Tibial nerve (tissue), 4 donors: ENCODE measurements around the gene SNCA.

Experiments
- EP300 ChIP-seq, 2 donors: sonication (generic); formaldehyde crosslinking; IDR thresholded peaks; one replicate each; pipeline ENCODE4 v1.6.1; 2017; ENCODE audit warnings: antibody characterized with exemption in 2 of 2, mild to moderate bottlenecking in 1 of 2
- POLR2A ChIP-seq, 2 donors: fragments of 450-650 bp; IDR thresholded peaks; one replicate each; pipeline ENCODE4 v1.6.1; 2017; ENCODE audit warnings: antibody characterized with exemption in 2 of 2, mild to moderate bottlenecking in 2 of 2, moderate library complexity in 2 of 2
- TF ChIP-seq, protein P1 (sequence below), 5 experiments: fragments of 200-600 bp in 3 of 5; fragments of 450-650 bp in 2 of 5; sonication (generic) in 3 of 5; IDR thresholded peaks; one replicate each; pipeline ENCODE4 v1.5.1; 2016 to 2019; ENCODE audit warnings: antibody characterized with exemption in 5 of 5, mild to moderate bottlenecking in 3 of 5, moderate library complexity in 2 of 5

DNA sequence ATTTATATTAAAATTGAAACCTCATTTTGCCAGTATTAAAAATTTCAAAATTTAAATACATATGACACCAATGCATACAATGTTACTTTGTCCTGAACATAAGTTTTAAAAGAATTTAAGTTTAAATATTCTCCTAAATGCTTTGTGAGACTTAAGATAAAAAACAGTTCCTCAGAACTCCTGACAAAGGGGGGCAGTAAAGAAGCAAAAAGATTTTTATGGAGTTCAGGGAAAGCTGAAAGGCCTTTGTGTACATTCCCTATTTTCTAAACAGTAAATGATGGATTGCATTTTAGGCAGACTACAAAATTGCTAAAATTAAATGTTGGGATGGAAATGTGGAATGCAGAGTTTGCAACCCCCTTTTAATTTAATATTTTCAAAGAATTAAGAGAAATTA, 81.7 kb downstream of the SNCA start:
- TF ChIP-seq EP300 (IDR thresholded peaks at IDR 0.05) (no peak), POLR2A (IDR thresholded peaks at IDR 0.05) (no peak)
- TF ChIP-seq, protein P1, sequence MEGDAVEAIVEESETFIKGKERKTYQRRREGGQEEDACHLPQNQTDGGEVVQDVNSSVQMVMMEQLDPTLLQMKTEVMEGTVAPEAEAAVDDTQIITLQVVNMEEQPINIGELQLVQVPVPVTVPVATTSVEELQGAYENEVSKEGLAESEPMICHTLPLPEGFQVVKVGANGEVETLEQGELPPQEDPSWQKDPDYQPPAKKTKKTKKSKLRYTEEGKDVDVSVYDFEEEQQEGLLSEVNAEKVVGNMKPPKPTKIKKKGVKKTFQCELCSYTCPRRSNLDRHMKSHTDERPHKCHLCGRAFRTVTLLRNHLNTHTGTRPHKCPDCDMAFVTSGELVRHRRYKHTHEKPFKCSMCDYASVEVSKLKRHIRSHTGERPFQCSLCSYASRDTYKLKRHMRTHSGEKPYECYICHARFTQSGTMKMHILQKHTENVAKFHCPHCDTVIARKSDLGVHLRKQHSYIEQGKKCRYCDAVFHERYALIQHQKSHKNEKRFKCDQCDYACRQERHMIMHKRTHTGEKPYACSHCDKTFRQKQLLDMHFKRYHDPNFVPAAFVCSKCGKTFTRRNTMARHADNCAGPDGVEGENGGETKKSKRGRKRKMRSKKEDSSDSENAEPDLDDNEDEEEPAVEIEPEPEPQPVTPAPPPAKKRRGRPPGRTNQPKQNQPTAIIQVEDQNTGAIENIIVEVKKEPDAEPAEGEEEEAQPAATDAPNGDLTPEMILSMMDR (IDR thresholded peaks at IDR 0.05): no peak
